Adrenal gland (tissue), 12 donors: ENCODE measurements around the gene PDSS1. TPM values are rescaled to one million over a fixed set of nuclear protein-coding genes. Genes with fewer than 3 reads are reported as not detected.

ENCODE experiments used
- DNase-seq, 7 donors: peaks; one replicate each; pipeline ENCODE4 v3.0.0-alpha.2; 2019 to 2020
- H3K27ac ChIP-seq, 5 donors: fragments of 200-600 bp; sonication (generic) in 4 of 5; 1 replicate in 3 of 5; 2 replicates in 2 of 5; pipeline versions ENCODE4 v1.5.1 to v1.8.0; 2016 to 2020; ENCODE audit warnings: mild to moderate bottlenecking in 1 of 5
- H3K27me3 ChIP-seq: fragments of 200-600 bp; 2 replicates; pipeline ENCODE4 v1.8.0; 2021
- H3K36me3 ChIP-seq, 2 donors: fragments of 200-600 bp; replicated peaks in 1 of 2; 1 replicate in 1 of 2; 2 replicates in 1 of 2; pipeline versions ENCODE4 v1.5.1 to v1.8.0; 2018 to 2022
- H3K4me1 ChIP-seq, 2 donors: fragments of 200-600 bp; replicated peaks in 1 of 2; 1 replicate in 1 of 2; 2 replicates in 1 of 2; pipeline versions ENCODE4 v1.5.1 to v1.8.0; 2018 to 2021
- H3K4me3 ChIP-seq, 4 donors: fragments of 200-600 bp; sonication (generic) in 3 of 4; one replicate each; pipeline ENCODE4 v1.5.1; 2016 to 2018
- H3K9me3 ChIP-seq, 3 donors: fragments of 200-600 bp; sonication (generic) in 1 of 3; replicated peaks in 1 of 3; 1 replicate in 2 of 3; 2 replicates in 1 of 3; pipeline versions ENCODE4 v1.5.1 to v1.8.0; 2016 to 2021
- CTCF ChIP-seq, 6 experiments: fragments of 450-650 bp in 4 of 6; fragments of 200-600 bp in 2 of 6; sonication (generic) in 1 of 6; IDR thresholded peaks; 1 replicate in 5 of 6; 2 replicates in 1 of 6; pipeline versions ENCODE4 v1.5.1 to v1.8.0; 2016 to 2021; ENCODE audit warnings: antibody characterized with exemption in 6 of 6, mild to moderate bottlenecking in 2 of 6, moderate library complexity in 1 of 6
- POLR2A ChIP-seq, 2 donors: fragments of 450-650 bp; IDR thresholded peaks; one replicate each; pipeline ENCODE4 v1.6.1; 2017; ENCODE audit warnings: antibody characterized with exemption in 2 of 2, mild to moderate bottlenecking in 2 of 2, moderate library complexity in 1 of 2
- WGBS, 4 donors: extraction: QIAGEN DNeasy Blood & Tissue Kit in 2 of 4; methylation state at CpG; one replicate each; pipeline versions ENCODE4 v1.1.5 to v1.1.7; 2013 to 2017; 5-methylcytosine and 5-hydroxymethylcytosine counted together
- intact Hi-C, 2 donors: fragments of 100-400 bp; cut with DNase I; formaldehyde crosslinking; loops; one replicate each; pipeline versions ENCODE4 v1.14.1 to v1.15.0; 2022 to 2023
- polyA plus RNA-seq, 3 donors: library from polyadenylated mRNA; stranded (reverse); fragments of 200-250 nt in 2 of 3; fragments of 350-450 nt in 1 of 3; fragmentation: Illumina TruSeq in 1 of 3; extraction: RNeasy Lipid Tissue Mini Kit (QIAGEN cat#74804) in 1 of 3; gene quantifications; one replicate each; pipeline ENCODE4 v1.2.3, GENCODE V29; 2013 to 2014
- total RNA-seq, 9 donors: library from RNA; depleted of rRNA in 4 of 9; stranded (reverse); fragments of >200 nt in 4 of 9; fragments of 120-200 nt in 1 of 9; fragmentation: NEBNext Ultra II Directional in 1 of 9; extraction: Animal tissue kit (Norgen Biotek cat#: 25700) in 1 of 9; gene quantifications; one replicate each; pipeline versions ENCODE4 v1.1.0 to v1.2.4, GENCODE V29; 2013 to 2023
- donor health status: healthy with polysubstance abuse.
- donor health status: Bipolar disorder and iron deficiency.
- donor health status: DM: yes; HTN: yes; CAD: no.
- donor health status: DM: no; HTN: no; CAD: no.
- donor health status: DM: no; HTN: no; CAD: no.
- donor health status: DM: yes; HTN: yes; CAD: no.

Gene PDSS1
- total and polyA plus RNA-seq, 12 donors, result 1.2 to 7.4 (median 3.1) TPM

GRCh38 chr10:26746061-26746460, 48.6 kb downstream of the PDSS1 start:
- WGBS, 4 donors, result 77 to 85% (median 83%) methylated on average over 5 of the region's 5 CpGs
- Histone ChIP-seq H3K4me1 (no peaks in the 10 kb centered on the region), H3K4me3 (no peak overlapping the region), H3K36me3 (peaks cover 0 to 5% of the 10 kb centered on the region in 2 donors), H3K9me3 (no peaks in the 10 kb centered on the region), H3K27me3 (no peaks in the 10 kb centered on the region), H3K27ac (no peak overlapping the region)
- TF ChIP-seq POLR2A (IDR thresholded peaks at IDR 0.05) (no peak), CTCF (IDR thresholded peaks at IDR 0.05) (no peak)
- intact Hi-C loops, result no loop called here
- DNase-seq, result no peak

- H3K9me3 ChIP-seq, result no peaks in the 10 kb centered on the region
- H3K27ac ChIP-seq, result no peak overlapping the region
- no peak overlapping the region for H3K4me3 ChIP-seq
- H3K27me3 ChIP-seq, result no peaks in the 10 kb centered on the region
- no peaks in the 10 kb centered on the region for H3K4me1 ChIP-seq
- H3K36me3 ChIP-seq, result peaks cover 0 to 5% of the 10 kb centered on the region in 2 donors
- intact Hi-C loops, result no loop called here
- 83 to 85% (median 85%) methylated on average over 4 of the region's 4 CpGs for WGBS, 4 donors
- no peak for TF ChIP-seq POLR2A (IDR thresholded peaks at IDR 0.05)
- no peak for TF ChIP-seq CTCF (IDR thresholded peaks at IDR 0.05)
- DNase-seq, result no peak
Measured at GRCh38 chr10:26755443-26755903, 58.0 kb downstream of the PDSS1 start.

- Histone ChIP-seq H3K4me3 (no peak overlapping the region), H3K27me3 (no peaks in the 10 kb centered on the region), H3K27ac (no peak overlapping the region), H3K4me1 (no peaks in the 10 kb centered on the region), H3K9me3 (no peaks in the 10 kb centered on the region), H3K36me3 (peaks cover 0 to 5% of the 10 kb centered on the region in 2 donors)
- TF ChIP-seq CTCF (IDR thresholded peaks at IDR 0.05), result no peak
- no peak for TF ChIP-seq POLR2A (IDR thresholded peaks at IDR 0.05)
- DNase-seq, result no peak
- intact Hi-C loops, result no loop called here
- 88 to 97% (median 91%) methylated on average over 4 of the region's 4 CpGs for WGBS, 4 donors
Measured at GRCh38 chr10:26759008-26759407, 61.5 kb downstream of the PDSS1 start.

- H3K27ac ChIP-seq, result no peak overlapping the region
- H3K36me3 ChIP-seq, result peaks cover 0 to 13% of the 10 kb centered on the region in 2 donors
- 93 to 97% (median 95%) methylated on average over 2 of the region's 2 CpGs for WGBS, 4 donors
- no peak for DNase-seq
- no peaks in the 10 kb centered on the region for H3K27me3 ChIP-seq
- intact Hi-C loops, result no loop called here
- no peaks in the 10 kb centered on the region for H3K9me3 ChIP-seq
- TF ChIP-seq POLR2A (IDR thresholded peaks at IDR 0.05) (no peak), CTCF (IDR thresholded peaks at IDR 0.05) (no peak)
- no peaks in the 10 kb centered on the region for H3K4me1 ChIP-seq
- H3K4me3 ChIP-seq, result no peak overlapping the region
Measured at GRCh38 chr10:26765549-26765948, 68.0 kb downstream of the PDSS1 start.
